NCI-H446 treated with DMSO at 0.1 percent for 48 hours (cell line): ENCODE data around the gene PTGES.
A peak's percentile ranks its signal among the peaks of the same experiment; 100 is the strongest.

Experiments used
- DNase-seq: peaks from one replicate; lab custom pipeline; 2025; lab: John Stamatoyannopoulos, UW

The PTGES gene

DNA sequence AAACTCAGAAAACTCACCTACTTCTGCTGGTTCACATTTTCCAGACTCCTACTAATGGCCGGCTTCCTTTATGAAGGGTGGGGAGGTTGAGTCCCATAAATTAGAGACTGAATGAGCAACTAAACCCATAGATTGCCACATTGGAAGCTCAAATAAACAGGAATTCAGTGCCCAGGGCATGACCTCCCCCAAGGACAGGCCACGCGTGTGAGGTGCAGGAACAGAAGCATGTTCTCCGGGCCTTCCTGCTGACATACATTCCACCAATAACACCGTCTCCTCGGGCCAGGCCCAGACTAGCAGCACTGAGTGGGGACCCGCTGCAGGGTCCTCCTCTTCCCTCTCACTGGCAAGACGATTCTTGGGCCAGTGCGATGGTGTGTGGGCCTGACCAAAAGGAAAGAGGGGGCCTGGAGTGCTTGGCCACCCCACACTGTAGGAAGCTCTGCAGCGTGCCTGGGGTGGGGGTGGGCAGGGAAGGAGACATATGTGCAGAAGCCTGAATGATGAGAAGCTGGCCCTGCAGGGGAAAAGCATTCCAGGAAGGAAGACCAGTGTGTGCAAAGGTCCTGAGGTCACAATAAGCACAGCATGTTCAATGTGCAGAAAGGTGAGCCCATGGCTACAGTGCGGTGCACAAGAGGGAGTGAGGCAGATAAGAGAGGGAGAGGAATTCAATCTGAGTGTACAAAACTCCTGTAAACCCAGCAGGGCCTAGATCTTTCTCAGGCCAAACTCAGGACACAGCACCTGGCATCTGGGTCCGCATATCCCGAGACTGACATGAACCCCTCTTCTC is 12.0 kb downstream of the PTGES start:
- DNase-seq, result no peak

GRCh38 chr9:129740174-129740573 is 12.7 kb downstream of the PTGES start:
- DNase-seq, result no peak

GRCh38 chr9:129739432-129739831 is 13.4 kb downstream of the PTGES start:
- no peak for DNase-seq

DNA sequence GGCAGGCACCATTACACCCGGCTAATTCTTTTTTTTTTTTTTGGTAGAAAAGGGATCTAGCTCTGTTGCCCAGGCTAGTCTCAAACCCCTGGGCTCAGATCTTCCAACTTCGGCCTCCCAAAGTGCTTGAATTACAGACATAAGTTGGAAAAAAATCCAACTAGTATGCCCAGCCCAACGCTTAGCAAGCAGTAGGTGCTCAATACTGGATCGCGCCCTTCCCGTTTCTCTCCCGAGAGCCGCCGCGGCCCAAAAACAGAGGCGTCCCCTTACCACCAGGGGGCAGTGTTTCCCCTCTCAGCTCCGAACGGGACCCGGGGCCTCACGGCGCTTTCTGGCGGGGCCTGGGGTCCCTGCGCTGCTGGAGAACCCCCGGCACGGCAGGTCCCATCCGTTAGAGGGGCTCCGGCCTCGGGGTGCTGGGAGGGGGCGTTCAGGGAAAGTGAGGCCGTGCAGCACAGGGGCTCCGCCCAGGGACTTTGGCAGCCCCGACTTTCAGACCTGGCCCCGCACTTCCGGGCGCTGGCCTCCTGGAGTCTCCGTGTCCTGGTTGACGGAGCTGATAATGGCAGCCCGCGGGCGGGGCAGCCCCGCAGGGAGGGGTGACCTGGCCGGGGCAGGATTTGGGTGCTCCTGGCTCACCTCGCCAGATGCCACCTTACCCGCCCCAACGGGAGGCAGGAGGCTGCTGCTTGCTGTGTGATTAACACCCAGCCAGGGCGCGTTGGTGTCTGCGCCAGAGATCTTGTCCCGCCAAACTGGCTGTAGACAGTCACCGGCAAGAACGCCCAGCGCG is 15.2 kb downstream of the PTGES start:
- peak; percentile 9 for DNase-seq

DNA sequence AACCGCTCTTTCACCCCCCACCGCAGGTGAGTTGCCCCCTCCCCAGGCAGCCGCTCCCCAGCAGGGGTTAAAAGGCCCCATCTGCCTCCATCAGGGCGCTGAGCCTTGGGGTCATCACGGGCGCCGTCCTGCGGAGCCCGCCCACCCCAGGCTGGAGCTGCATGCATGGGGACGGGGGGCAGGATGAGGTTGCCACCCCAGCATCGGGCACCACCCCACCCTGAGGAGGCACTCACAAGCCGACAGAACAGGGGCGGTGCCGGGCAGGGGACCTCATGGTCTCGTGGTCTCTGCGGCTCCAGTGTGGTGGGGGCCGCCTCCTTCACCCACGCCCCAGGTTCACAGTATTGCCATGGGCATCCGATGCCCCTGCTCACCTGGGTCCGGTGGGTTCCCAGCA is 16.5 kb downstream of the PTGES start:
- DNase-seq, result no peak

DNA sequence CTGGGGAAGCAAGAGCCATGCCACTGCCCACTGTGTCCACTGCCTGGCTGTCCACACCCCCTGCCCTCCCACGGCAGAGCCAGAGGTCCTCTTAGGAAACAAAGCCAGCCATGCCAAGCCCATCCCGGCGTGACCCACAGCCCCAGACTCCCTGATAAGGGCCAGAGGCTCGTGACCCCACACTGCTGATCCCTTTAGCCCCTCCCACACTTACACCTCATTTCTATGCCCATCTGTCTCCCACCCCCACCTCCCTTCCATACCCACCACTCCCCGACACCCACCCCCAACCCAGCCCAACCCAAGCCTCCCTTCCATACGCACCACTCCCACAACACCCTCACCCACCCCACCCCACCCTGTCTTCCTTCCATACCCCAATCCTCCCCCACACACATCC is 17.3 kb downstream of the PTGES start:
- DNase-seq, result no peak

DNA sequence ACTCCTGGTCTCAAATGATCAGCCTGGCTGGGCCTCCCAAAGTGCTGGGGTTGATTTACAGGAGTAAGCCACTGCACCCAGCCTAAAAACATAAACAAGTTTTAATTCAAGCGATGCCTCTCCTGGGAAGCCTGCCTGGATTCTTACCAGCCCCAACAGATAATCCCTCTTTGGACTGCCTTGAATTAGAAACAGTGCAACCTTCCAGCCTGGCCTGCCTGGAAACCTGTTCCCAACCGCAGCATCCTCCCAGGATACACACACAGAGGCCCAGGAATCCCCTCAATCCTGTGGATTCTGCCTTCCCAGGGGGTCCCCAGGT is 19.2 kb downstream of the PTGES start:
- DNase-seq, result no peak

GRCh38 chr9:129732946-129733631 is 19.8 kb downstream of the PTGES start:
- DNase-seq, result no peak

DNA sequence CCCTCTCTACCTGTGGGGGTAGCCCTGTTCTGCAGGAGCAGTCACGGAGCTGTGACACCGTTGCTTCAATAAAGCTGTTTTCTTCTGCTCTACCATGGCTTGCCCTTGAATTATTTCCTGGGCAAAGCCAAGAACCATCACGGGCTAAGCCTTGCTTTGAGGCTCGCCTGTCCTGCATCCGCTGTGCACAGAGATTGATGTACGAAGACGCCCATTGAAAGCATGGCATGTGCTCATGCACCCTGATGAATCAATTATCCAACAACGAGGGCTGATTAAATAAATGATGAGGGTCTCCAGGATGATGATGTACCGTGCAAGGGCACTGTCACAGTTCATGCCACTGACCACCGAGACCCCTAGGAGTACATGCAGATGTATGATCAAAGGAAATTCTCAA is 20.7 kb downstream of the PTGES start:
- no peak for DNase-seq

GRCh38 chr9:129731477-129732085 is 21.3 kb downstream of the PTGES start:
- DNase-seq, result no peak

- no peak for DNase-seq
Measured at GRCh38 chr9:129728744-129729143, 24.1 kb downstream of the PTGES start.

- no peak for DNase-seq
Measured at GRCh38 chr9:129726322-129727160, 26.3 kb downstream of the PTGES start.

GRCh38 chr9:129725795-129726251 is 27.0 kb downstream of the PTGES start:
- no peak for DNase-seq

DNA sequence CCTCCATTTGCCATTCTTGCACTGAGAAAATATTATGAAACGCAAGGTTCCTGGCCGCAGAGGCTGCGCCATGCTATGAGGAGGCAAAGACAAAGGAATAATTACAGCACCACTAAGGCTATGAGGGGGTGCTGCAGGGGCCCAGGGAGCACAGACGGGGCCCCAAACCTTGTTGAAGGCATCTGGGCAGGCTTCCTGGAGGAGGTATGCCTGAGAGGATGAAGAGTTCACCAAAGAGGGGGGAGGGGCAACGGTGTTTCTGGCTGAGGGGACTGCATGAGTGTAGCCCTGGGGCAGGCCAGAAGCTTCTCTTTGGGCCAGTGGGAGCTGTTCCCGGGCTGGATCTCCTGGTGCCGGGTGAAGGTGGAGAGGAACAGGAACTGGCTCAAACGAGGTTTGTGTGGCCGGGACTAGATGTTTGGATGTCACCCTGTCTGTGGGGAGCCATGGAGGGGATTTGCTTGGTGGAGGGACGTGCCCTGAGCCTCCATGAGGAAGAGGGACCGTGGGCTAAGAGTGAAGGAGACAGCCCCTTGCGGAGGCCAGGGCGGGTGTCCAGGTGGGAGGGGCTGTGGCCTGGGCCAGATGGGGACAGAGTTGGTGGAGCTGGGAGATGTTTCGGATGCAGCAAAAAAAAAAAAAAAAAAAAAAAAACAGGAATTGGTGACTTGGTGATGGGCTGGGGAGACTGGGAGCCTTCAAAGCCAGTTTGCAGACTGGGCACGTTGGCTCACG is 28.2 kb downstream of the PTGES start:
- DNase-seq, result no peak

GRCh38 chr9:129722913-129723312 is 29.9 kb downstream of the PTGES start:
- DNase-seq, result no peak

DNA sequence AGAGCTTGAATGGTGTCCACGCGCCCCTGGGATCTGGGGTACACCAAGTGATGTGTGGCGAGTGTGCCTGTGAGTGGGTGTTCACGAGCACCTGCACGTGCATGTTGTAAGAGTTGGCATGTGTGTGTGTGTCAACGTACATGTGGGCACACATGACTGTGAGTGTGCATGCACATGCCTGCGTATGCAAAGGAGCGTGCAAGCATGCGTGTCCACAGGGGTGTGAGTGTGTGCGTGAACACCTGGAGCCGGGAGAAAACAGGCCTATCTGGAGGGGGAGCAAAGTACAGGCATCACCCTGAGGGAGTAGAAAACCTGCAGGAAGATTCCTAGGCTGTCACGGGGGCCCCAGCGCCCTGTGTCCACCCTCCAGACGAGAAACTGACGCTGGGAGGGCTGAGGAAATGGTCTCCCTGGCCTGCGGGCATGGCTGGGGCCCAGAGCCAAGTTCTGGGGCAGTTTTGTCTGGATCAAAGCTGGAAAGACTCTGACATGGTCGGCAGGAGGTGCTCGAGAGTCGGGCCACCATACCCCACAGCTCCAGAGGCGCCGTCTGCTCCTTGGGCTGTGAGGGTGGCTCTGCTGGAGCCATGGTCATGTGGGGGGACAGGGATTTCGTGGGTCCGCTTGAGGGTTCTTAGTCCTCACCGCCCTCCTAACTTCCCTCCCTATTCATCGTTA is 31.8 kb downstream of the PTGES start:
- no peak for DNase-seq

GRCh38 chr9:129720181-129720864 is 32.5 kb downstream of the PTGES start:
- DNase-seq, result no peak

GRCh38 chr9:129719135-129719534 is 33.7 kb downstream of the PTGES start:
- DNase-seq, result no peak

DNA sequence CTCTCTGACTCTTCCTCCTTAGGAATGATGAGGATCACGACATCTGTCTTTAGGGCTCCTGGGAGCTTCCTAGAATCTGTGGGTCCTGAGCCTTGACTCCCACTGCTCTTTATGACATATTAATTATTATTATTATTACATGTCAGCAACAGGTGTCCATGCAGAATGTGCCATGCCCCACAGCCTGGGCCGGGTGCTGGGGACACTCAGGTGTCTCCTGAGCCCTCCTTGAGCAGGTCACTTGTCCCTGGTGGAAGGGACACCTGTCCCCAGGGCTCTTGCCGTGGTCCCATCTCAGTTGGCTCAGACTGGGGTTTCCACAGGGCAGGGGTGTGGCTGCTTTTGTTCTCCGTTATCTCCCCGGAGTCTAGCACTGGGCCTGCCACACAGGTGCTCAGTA is 34.2 kb downstream of the PTGES start:
- DNase-seq, result no peak

- no peak for DNase-seq
Measured at GRCh38 chr9:129717991-129718390, 34.9 kb downstream of the PTGES start.
